PC-3 (cell line): Measurements from ENCODE around the gene PPP4R4.

Source experiments
- CTCF ChIP-seq: fragments of 300-600 bp; sonication (generic); conservative IDR thresholded peaks from 2 replicates; pipeline ENCODE4 v1.5.1; 2017; ENCODE audit warnings: antibody characterized with exemption, low read depth, mild to moderate bottlenecking, low read length
- EZH2 ChIP-seq: fragments of 300-600 bp; sonication (generic); IDR thresholded peaks from one replicate; pipeline ENCODE4 v1.6.1; 2017; ENCODE audit warnings: antibody characterized with exemption, mild to moderate bottlenecking, low read length; ENCODE audit not compliant: unreplicated experiment
- EZH2phosphoT487 ChIP-seq: fragments of 300-600 bp; sonication (generic); IDR thresholded peaks from 2 replicates; pipeline ENCODE4 v1.6.1; 2018; ENCODE audit warnings: mild to moderate bottlenecking, antibody characterized with exemption, low read length, borderline replicate concordance

GRCh38 chr14:94176808-94177207 is 2.7 kb downstream of the PPP4R4 start:
- TF ChIP-seq CTCF (no peak), EZH2 (no peak), EZH2phosphoT487 (no peak)
